NCI-H2029 treated with DMSO at 0.1 percent for 48 hours (cell line): ENCODE data around the gene TSR3.
A peak's percentile ranks its signal among the peaks of the same experiment; 100 is the strongest.

Experiments used
- DNase-seq: peaks from one replicate; lab custom pipeline; 2025; lab: John Stamatoyannopoulos, UW

Gene TSR3

GRCh38 chr16:1308036-1308976 is 43.4 kb downstream of the TSR3 start:
- DNase-seq = no peak

GRCh38 chr16:1306334-1306733 is 45.3 kb downstream of the TSR3 start:
- DNase-seq = no peak

GRCh38 chr16:1305823-1306222 is 45.9 kb downstream of the TSR3 start:
- DNase-seq = no peak

GRCh38 chr16:1301562-1301961 is 50.1 kb downstream of the TSR3 start:
- DNase-seq = no peak

- DNase-seq = peak; percentile 17
Measured at GRCh38 chr16:1300664-1301476, 50.8 kb downstream of the TSR3 start.

GRCh38 chr16:1299868-1300203 is 51.8 kb downstream of the TSR3 start:
- DNase-seq = no peak
